Activated CD4-positive, alpha-beta T cell treated with anti-CD3 and anti-CD28 coated beads, Interleukin-2, amount 50 U/mL, for 1 hour (primary cell): ENCODE measurements around the gene AIFM2.
A peak's percentile ranks its signal among the peaks of the same experiment; 100 is the strongest.
"Not testable (repeated sequence)": the region's sequence is repeated elsewhere in the genome, so short reads cannot be mapped to it uniquely, and the experiment has no call there.

ENCODE experiments used
- DNase-seq: peaks from one replicate; pipeline ENCODE4 v3.0.0-alpha.2; 2020

Gene AIFM2

GRCh38 chr10:70132098-70133029, at the start of gene AIFM2:
Gene AIFM2, minus strand, starts transcription at chr10:70132825. Its CDS starts 8,741 bp downstream, at chr10:70124084.
- peak; percentile 12 for DNase-seq

DNA sequence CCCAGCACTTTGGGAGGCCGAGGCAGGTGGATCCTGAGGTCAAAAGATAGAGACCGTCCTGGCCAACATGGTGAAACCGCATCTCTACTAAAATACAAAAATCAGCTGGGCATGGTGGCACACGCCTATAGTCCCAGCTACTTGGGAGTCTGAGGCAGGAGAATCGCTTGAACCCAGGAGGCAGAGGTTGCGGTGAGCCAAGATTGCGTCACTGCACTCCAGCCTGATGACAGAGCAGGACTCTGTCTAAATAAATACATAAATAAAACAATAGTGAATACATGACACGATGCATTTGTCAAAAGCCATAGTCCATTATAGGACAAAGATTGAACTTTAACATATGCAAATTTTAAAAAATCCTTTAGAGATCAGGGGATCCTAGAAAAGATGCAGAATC, 46.6 kb upstream of the AIFM2 start:
- not testable (repeated sequence) for DNase-seq

DNA sequence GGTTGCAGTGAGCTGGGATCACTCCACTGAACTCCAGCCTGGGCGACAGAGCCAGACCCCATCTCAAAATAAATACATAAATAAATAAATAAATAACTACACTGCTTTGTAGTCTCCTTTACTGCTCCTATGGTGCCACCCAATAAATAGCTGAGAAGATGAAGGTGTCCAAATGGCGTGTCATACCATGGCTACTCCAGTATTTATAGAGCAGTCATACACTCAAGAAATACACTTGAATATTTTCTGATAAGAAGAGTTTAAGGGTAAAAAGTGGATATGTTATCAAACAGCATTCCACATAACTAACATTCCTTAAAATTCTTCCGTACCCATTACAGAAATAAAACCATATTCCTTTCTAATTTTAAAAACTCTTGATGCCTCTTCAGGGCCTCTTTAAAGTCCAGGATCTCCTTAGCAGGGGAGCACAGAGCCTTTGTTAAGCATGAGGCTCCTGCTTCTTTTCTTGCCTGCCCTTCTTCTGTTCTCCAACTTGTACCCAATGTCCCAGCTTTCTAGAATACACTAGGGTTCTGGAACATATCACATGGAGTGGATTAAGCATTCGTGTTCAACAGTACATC, 45.6 kb upstream of the AIFM2 start:
- no peak for DNase-seq

- DNase-seq = no peak
These were observed 43.8 kb upstream of the AIFM2 start for GRCh38 chr10:70176441-70176840.

DNA sequence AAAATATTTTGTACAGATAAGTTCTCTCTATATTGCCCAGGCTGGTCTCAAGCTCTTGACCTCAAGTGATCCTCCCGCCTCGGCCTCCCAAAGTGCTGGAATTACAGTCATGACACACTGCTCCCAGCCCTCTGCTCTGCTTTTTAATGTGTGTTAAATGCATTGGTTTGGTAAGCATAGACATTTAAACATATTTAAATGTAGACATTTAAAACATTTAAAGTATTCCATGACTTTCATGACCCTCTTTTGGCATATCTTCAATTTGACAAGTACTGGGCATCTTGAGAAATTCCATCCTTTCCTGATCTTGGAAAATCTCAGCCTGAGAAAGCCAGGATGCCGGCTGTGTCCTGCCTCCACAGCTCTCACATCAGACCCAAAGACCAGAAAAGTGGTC, 42.9 kb upstream of the AIFM2 start:
- no peak for DNase-seq

DNA sequence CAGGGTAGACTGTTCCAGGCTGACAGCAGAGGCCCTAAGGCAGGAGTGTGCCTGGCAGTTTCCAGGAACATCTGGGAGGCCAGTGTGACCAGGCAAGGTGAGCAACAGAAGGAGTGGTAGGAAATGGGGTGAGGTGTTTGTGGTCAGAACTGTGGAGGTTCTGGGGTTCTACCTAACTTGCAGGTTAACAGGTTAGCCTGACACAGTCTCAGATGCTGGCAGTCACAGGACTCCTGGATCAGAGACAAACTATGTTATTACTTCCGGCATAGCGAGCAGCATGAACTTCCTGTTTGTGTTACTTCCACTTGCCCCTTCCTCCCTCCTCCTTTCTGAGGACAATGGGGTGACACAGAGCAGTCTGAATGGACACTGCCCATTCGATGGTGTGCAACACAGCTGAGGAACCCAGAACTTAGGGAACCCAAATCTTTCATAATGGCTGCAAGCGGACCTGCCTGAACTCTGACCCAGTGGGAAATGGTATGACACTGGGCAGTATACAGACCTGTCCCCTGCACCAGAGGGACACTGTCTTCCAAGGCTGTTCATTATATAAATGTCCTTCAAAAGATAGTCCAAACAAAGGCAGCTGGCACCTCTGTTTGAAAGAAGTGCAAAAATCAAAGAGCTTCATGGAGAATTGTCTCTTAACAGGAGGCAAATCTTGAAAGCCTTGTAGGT, 41.6 kb upstream of the AIFM2 start:
- peak; percentile 7 for DNase-seq

GRCh38 chr10:70169649-70170364, 37.2 kb upstream of the AIFM2 start:
- DNase-seq = peak; percentile 14

GRCh38 chr10:70169011-70169410, 36.4 kb upstream of the AIFM2 start:
- DNase-seq = no peak

DNA sequence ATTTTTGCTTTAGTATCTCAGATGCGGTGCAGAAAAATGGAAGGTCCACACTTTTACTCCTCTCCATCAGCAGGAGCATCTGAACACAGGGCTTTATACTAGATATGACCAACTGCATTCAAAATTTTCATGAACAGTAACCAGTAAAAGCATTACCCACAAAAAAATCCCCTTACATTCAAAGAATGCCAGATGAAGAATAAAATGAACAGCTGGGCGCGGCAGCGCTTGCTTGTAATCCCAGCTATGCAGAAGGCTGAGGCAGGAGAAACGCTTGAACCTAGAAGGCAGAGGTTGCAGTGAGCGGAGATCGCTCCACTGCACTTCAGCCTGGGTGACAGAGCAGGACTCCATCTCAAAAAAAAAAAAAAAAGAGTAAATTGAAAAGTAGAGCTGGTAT, 34.6 kb upstream of the AIFM2 start:
- no peak for DNase-seq

- no peak for DNase-seq
These were observed 33.8 kb upstream of the AIFM2 start for GRCh38 chr10:70166394-70166793.

DNA sequence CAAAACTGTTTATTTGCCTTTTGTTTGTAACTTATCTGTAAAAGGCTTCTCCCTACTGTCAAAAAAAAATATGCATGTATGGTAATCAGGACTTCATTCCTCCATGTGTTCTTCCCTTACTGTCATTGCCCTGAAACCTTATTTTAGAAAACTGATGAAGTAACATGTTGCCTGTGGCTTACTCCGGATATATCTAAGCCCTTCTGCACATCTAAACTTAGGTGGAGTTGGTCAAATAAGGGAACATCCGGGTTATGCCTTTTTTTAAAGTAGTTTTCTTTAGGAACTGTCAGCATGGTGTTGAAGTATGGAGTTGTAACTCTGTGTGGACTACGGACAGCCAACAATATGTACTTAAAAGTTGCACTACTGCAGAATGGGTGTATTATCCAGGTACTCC, 31.5 kb upstream of the AIFM2 start:
- no peak for DNase-seq

DNA sequence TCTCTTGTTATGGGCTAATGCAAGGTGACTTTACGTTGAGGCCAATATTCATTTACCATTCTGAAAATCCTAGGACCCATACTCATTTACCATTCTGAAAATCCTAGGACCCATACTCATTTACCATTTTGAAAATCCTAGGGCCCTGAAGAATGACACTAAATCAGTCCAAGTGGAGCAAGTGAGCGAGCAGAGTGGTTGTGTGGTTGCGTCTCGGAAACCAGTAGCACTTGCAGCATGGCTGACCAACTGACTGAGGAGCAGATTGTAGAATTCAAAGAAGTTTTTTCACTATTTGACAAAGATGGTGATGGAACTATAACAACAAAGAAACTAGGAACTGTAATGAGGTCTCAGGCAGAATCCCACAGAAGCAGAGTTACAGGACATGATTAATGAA, 30.8 kb upstream of the AIFM2 start:
- DNase-seq = no peak

DNA sequence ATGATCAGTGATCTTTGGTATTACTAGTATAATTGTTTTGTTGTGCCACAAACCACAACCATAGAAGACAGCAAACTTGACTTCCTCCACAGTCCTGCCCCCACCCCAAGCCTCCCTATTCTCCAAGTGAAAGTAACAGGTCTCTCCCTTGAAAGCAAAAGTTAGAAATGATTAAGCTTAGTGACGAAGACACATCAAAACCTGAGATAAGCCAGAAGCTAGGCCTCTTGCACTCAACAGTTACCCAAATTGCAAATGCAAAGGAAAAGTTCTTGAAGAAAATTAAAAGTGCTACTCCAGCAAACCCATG, 30.2 kb upstream of the AIFM2 start:
- peak; percentile 36 for DNase-seq

DNA sequence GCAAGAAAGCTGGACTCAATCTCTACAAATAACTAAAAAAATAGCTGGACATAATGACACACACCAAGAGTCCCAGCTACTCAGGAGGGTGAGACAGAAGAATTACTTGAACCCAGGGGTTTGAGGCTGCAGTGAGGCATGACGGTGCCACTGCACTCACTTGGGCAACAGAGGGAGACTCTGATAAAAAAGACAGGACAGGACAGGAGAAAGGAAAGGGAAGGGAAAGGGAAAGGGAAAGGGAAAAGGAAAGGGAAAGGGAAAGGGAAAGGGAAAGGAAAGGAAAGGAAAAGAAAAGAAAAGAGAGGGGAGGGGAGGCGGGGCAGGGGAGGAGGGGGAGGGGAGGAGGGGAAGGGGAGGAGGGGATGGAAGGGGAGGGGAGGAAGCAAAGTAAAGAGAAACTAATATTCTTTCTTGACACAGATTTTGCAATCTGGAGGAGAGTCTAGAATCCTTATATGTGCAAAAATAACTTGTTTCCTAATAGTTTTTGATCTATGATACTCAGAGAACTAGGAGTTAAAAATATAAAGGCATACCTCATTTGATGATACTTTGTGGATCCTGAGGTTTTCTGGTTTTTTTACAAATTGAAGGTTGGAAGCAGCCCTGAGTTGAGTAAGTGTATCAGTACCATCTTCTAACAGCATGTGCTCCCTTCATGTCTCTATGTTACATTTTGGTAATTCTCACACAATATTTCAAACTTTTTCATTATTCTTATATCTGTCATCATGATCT, 29.7 kb upstream of the AIFM2 start:
- DNase-seq = no peak

DNA sequence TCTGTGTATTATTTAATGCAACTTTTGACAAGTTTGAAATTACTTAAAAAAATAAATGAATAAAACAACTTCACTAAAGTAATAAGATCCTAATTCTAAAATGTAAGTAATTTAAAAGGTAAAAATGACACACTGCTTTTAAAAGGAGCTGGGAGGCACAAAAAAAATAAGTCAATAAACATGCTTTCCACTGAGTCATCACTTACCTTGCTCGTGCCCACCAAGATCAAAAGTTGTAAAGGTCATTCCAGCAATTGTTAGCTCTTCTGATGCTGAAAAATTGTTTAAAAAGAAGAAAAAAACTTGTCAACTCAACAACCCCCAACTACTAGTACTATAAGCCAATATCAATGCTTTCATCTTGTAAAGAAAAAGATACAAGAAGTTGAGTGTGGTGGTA, 28.2 kb upstream of the AIFM2 start:
- no peak for DNase-seq

- DNase-seq = not testable (repeated sequence)
These were observed 26.7 kb upstream of the AIFM2 start for GRCh38 chr10:70159366-70159765.

DNA sequence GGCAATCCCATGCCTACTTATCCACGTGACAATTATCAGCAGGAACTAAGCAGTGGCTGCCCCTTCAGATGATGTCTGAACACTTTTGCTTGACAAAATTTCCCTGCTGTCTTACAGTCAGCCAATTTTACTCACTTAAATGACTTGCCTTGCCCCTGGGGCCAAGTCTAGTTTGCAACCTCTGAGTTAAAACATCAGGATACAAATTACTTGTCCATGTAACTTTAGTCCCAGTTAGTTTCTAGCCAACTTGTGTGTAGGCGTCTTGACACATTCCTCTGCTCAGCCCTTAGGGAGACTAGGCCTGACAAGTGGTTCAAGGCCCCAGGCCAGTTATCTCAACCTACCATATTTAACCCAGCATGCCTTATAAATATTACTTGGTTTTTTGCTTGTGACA, 25.5 kb upstream of the AIFM2 start:
- no peak for DNase-seq

GRCh38 chr10:70155255-70155838, 22.7 kb upstream of the AIFM2 start:
- no peak for DNase-seq

DNA sequence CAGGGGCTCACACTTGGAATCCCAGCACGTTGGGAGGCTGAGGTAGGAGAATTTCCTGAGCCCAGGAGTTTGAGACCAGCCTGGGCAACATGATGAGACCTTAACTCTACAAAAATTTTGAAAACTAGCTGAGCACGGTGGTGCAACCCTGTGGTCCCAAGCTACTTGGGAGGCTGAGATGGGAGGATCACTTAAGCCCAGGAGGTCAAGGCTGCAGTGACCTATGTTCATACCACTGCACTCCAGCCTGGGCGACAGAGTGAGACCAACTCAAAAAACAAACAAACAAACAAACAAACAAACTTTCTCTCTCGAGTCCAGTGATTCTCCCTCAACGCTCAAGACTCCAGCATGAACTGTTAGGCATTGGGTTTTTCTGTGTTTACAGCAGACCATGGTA, 15.9 kb upstream of the AIFM2 start:
- DNase-seq = no peak

- no peak for DNase-seq
These were observed 14.6 kb upstream of the AIFM2 start for GRCh38 chr10:70147259-70147625.

DNA sequence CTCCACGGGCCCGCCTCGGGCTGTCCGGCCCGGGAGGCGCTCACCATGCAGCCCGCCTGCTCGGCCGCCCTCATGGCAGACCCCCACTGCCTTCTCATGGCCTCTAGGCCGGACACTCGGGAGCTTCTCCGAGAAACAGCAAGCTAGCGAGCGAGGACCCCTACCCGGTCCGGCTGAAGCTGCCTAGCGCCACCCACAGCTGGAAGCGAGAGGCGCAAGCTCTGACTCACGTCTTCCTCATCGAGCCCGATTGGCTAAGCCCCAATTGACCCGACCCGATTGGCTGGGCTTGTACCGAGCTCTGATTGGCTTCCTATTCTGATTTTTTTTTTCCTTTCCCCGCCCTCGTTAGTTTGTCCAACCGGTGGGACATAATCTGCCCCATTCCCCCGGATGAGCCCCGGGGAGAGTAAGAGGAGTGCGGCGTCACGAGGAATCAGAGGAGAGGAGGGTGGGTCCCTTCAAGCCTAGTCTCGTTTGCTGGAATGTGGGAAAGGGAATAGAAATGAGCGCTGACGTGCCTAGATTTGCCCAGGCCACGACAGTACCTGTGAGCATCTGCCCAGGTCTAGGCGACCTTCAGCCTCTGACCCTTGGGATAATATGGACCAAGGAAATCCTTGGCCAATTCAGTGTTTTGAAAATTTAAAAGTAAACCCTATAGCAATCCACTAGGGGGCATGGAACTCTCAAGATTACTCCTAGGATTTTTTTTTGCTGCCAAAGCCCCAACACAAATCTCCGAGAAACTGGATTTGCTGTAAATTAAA, 14.0 kb upstream of the AIFM2 start, which contains the start of gene TYSND1:
TSS of gene TYSND1 (minus strand) at position 212 of the 770 bp plus-strand sequence. CDS start at position 98, 114 bp downstream.
- DNase-seq = peak; percentile 90
